LNCAP (cell line): ENCODE measurements around the gene TRIM52.

Experiments used
- CTCF ChIP-seq: fragments of 450-650 bp; IDR thresholded peaks from 2 replicates; pipeline ENCODE4 v1.5.1; 2017; ENCODE audit warnings: mild to moderate bottlenecking

TRIM52 gene

GRCh38 chr5:181224390-181225229 is 36.3 kb downstream of the TRIM52 start:
- TF ChIP-seq CTCF, result no peak

GRCh38 chr5:181223729-181224389 is 37.1 kb downstream of the TRIM52 start:
- TF ChIP-seq CTCF, result no peak

GRCh38 chr5:181223058-181223728 is 37.8 kb downstream of the TRIM52 start, which contains the start of gene TRIM41:
TRIM41 (plus strand) TSS chr5:181223281; CDS start chr5:181224000, 719 bp downstream.
- no peak for TF ChIP-seq CTCF

GRCh38 chr5:181222630-181223057 is 38.3 kb downstream of the TRIM52 start:
- no peak for TF ChIP-seq CTCF

- TF ChIP-seq CTCF, result no peak
Measured at GRCh38 chr5:181221792-181222629, 38.9 kb downstream of the TRIM52 start.

- TF ChIP-seq CTCF, result no peak
Measured at GRCh38 chr5:181221105-181221791, 39.7 kb downstream of the TRIM52 start.
